Measurements from ENCODE around the gene NQO1. TPM values are rescaled to one million over a fixed set of nuclear protein-coding genes. Genes with fewer than 3 reads are reported as not detected.
A peak's percentile ranks its signal among the peaks of the same experiment; 100 is the strongest.

Gene NQO1
- 100 to 1,000 TPM in 1 of 3 donors, 10 to 100 TPM in 2; 41.2 to 133 (median 87.4) TPM for total RNA-seq
- long read RNA-seq, donor 1, transcript NQO1-201 (6 exons, 2,912 nt): major isoform, 22 of 30 reads
- long read RNA-seq, donor 1, partial matches to known transcripts: 3 of 30 reads
- long read RNA-seq, donor 1, other reads (novel, unspliced or antisense): 0 of 30 reads
- long read RNA-seq, donor 2, transcript NQO1-201 (6 exons, 2,912 nt): major isoform, 42 of 51 reads
- long read RNA-seq, donor 2, partial matches to known transcripts: 2 of 51 reads
- long read RNA-seq, donor 2, other reads (novel, unspliced or antisense): 3 of 51 reads

- ATAC-seq: peak; percentile 93
- DNase-seq: peak; percentile 96 to 98 (median 96)
- TF ChIP-seq CTCF (IDR thresholded peaks at IDR 0.05): no peak
- intact Hi-C loops (cut with DNase I, micrococcal nuclease): no loop called here
- H3K9me3 ChIP-seq: no peaks in the 10 kb centered on the region
- peak within 1 kb of the TSS; percentile 9 for H3K4me3 ChIP-seq
- H3K36me3 ChIP-seq (ENCODE audit: low read depth): no peaks in the 10 kb centered on the region
- peaks cover 29% of the 10 kb centered on the region for H3K4me1 ChIP-seq (ENCODE audit: low read depth)
These were observed at the start of gene NQO1 for GRCh38 chr16:69726313-69727060. NQO1 (minus strand) TSS chr16:69726560; CDS start chr16:69726439, 121 bp downstream.

GRCh38 chr16:69775563-69775962, 49.2 kb upstream of the NQO1 start:
- ATAC-seq (no peak), DNase-seq (no peak)
- peaks cover 13% of the 10 kb centered on the region for H3K4me1 ChIP-seq (ENCODE audit: low read depth)
- no peak overlapping the region for H3K4me3 ChIP-seq
- H3K9me3 ChIP-seq: no peaks in the 10 kb centered on the region
- no peaks in the 10 kb centered on the region for H3K36me3 ChIP-seq (ENCODE audit: low read depth)
- intact Hi-C loops (cut with DNase I, micrococcal nuclease): no loop called here
- no peak for TF ChIP-seq CTCF (IDR thresholded peaks at IDR 0.05)

GRCh38 chr16:69773260-69773947, 47.0 kb upstream of the NQO1 start:
- Histone ChIP-seq H3K9me3 (no peaks in the 10 kb centered on the region), H3K36me3 (ENCODE audit: low read depth) (no peaks in the 10 kb centered on the region), H3K4me1 (ENCODE audit: low read depth) (peaks cover 13% of the 10 kb centered on the region), H3K4me3 (no peak overlapping the region)
- ATAC-seq (no peak), DNase-seq (no peak)
- no peak for TF ChIP-seq CTCF (IDR thresholded peaks at IDR 0.05)
- intact Hi-C loops (cut with DNase I, micrococcal nuclease): no loop called here

- H3K4me3 ChIP-seq: no peak overlapping the region
- TF ChIP-seq CTCF (IDR thresholded peaks at IDR 0.05): no peak
- intact Hi-C loops (cut with DNase I, micrococcal nuclease): no loop called here
- ATAC-seq (no peak), DNase-seq (no peak)
- no peaks in the 10 kb centered on the region for H3K9me3 ChIP-seq
- H3K4me1 ChIP-seq (ENCODE audit: low read depth): peaks cover 13% of the 10 kb centered on the region
- H3K36me3 ChIP-seq (ENCODE audit: low read depth): no peaks in the 10 kb centered on the region
These were observed 45.2 kb upstream of the NQO1 start for GRCh38 chr16:69771651-69771967.

GRCh38 chr16:69769404-69769803, 43.0 kb upstream of the NQO1 start:
- H3K9me3 ChIP-seq: no peaks in the 10 kb centered on the region
- no peak for DNase-seq
- peaks cover 13% of the 10 kb centered on the region for H3K4me1 ChIP-seq (ENCODE audit: low read depth)
- TF ChIP-seq CTCF (IDR thresholded peaks at IDR 0.05): no peak
- no peak for ATAC-seq
- H3K36me3 ChIP-seq (ENCODE audit: low read depth): no peaks in the 10 kb centered on the region
- intact Hi-C loops (cut with DNase I, micrococcal nuclease): no loop called here
- no peak overlapping the region for H3K4me3 ChIP-seq

Data from mucosa of descending colon (tissue), 3 donors.